Measurements from ENCODE around the gene NOS1AP.
"Not testable (repeated sequence)": the region's sequence is repeated elsewhere in the genome, so short reads cannot be mapped to it uniquely, and the experiment has no call there.

Gene NOS1AP

DNA sequence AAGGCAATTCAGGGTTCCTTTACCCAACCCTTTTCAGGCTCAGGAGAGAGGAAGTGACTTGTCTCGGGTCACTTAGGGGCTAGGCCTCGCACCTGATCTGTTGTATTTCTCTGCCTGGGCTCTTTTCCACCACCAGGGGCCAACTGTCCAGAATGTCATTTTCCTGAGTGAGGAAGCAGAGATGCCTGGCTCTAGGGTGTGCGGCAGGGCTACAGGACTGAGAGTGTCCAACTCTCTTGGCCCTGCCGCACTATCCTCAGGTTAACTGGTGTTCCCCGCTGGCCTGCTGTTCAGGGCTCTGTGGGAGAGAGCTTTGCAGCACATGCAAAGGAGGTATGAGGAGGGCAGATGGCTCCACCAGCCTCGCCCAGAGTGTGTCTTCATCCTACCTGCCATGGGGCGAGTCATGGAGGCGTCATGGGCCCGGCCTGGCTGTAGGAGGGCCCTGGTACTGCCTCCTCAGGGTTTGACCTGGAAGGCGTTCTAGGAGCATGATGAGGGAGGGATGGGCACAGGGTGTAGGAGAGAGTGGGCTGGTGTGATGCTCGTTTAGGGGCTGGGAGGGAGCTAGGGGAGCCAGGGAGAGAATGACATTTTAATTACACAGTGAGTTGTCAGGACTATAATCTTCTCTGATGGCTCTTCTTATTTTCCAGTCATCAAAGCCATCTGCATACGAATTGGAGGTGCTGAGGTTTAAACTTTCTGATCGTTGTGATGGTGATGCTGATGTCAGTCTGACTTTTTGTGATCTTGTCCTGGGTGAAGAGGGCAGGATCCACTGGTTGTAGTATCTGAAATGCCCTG, 128.3 kb downstream of the NOS1AP start:
- DNase-seq: no peak

DNA sequence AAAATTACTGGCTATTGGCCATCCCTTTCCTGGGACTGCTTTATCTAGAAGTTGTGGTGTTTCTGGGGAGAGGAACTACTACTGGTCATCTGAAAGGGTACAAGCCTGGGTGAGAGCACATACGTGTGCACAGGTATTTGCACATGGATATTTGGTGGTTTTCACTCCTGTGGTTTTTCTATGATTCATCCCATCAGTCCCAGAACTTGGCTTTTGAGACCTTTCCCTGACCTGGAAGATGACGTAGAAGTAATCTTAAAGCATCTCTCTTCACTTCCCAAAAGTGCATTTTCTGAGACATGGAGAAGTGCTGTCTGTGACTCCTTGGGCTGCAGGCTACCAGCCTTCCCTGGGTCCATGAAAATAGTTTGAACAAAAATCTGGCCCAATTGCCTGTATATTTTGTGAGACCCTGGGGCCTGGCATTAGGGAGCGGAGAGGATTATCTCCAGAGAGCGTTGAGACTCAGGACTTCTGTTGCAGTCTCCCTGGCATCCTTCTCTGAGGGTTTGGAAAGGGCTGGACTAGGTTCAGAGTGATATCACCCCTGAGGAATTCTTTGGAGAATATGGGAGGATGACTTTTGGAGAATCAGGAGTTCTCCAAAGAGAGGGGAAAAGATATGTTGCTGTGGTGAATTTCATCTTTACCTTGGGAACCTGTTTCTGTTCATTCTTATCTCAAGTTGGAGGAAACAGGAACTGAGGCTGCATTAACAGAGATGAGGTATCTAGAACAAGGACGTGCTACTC, 130.8 kb downstream of the NOS1AP start:
- no peak for DNase-seq

DNA sequence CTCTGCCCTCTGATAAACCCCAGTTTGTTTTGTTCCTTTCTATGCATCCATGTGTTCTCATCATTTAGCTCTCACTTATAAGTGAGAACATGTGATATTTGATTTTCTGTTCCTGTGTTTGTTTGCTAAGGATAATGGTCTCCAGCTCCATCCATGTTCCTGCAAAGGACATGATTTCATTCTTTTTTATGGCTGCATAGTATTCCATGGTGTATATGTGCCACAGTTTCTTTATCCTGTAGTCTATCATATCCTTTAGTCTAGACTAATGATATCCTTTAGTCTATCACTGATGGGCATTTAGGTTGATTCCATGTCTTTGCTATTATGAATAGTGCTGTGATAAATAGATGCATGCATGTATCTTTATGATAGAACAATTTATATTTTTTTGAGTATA, 131.6 kb downstream of the NOS1AP start:
- not testable (repeated sequence) for DNase-seq

DNA sequence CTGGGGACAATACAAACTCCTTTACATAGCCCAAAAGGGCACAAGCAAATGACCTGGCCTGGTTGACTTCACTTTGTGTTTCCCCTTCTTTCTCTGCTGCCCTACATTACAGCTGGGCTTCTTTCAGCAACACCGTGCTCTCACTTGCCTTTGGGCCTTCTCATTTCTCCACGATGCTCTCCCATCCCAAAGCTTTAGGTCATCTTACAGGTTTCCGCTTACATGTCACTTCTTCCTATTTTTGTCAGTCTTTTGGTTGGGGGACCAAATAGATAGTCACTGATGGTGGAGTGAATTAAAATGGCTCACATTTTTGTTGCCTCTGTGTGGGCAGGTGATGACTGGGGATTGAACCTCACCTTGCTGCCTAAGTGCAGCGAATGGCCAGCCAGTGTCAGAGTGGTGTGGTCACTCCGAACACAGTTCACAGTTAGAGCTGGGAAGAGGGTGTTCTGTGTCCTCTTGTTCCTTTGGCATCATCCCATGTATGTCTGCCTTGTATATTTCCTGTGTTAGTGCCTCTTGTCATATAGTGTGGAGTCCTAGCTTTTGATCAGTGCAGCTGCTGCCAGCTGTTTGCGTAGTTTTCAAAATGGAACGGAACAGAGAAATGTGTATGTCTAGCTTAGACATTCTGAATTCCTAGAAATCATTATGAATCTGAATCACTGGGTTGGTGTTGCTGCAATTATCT, 134.8 kb downstream of the NOS1AP start:
- no peak for DNase-seq

DNA sequence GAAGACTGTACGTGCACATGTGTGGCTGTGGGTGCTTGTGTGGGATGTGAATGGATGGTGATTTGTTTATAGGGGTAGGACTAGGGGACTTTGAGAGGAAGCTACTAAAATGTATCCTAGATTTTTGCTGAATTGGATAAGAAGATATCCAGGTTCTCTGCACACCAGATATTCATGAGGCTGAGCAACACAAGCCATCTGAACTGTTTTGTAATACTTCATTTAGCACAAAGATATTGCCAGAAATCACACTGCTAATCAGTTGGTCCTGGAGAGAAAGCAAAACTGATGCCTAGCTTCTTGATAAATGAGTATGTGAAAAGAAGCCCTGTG, 135.3 kb downstream of the NOS1AP start:
- DNase-seq: no peak

DNA sequence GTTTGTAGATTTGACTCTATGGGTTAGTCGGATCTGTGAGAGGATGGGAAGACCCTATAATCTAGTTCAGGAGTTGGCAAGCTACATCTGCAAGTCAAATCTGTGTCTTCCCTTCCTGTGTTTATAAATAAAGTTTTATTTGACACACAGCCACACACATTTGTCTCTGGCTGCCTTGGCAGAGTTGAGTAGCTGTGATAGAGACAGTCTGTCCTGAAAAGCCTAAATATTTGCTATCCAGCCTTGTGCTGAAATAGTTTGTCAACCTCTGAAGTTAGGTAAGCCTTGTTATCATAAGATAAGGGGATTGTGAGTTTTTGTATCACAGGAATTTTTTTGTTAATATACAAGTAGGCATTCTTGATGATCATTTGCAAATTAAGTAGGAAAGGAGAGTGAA, 136.8 kb downstream of the NOS1AP start:
- DNase-seq: no peak

DNA sequence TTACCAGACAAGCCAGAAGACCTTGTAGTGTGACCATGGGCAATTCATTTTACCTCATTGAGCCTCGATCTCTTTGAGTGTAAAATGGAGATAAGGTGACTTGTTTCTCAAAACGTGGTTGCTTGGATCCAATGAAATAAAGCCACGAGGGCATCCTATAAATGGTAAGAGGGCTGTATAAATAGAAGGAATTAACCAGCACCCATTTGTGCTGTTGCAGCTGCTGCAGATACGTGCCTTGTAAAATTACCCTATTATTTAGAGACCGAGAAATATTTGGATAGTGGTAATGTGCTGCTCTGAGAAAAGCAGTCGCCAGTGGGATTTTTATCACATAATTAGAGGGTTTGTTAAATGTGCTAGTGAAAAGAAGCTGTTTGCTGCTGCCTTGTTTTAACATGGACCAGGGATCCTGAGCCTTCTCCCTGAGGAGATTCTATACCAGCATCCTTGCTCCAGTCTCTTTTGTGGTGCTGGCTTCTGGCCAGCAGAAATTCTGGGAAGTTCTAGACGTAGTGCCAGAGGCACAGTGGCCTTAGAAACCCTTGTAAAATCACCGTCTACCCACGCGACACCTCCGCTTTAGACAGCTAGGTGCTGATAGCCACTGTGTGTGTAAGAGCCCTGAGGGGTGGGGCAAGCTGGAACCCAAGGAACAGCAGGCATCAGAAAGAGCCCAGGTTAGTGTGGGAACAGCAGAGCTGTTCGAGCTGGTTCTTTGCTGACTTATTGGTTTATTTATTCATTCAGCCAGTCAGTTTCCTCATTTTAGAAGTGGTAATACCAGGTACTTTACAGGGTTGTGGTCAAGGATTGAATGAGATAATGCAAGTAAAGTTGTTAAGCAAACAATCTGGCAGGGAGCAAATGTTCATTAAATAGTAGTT, 137.5 kb downstream of the NOS1AP start:
- DNase-seq: no peak

DNA sequence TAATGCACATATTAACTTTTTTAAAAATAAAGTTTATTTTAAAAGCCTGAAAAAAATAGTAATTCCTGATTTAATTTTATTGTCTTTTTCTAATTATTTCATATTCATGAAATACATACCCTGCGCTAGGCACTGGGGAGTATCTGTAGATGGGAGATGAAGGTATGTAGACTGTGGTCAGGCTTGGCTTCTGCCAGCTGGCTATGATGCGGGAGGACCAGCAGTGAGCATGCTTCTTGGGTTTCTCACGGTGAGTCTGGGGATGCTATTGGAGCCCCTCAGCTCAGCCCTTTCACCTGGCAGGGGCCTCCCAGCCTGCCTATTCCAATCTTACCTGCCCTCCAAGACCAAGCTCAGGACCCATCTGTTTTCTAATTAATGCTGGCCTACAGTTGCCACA, 138.4 kb downstream of the NOS1AP start:
- no peak for DNase-seq

DNA sequence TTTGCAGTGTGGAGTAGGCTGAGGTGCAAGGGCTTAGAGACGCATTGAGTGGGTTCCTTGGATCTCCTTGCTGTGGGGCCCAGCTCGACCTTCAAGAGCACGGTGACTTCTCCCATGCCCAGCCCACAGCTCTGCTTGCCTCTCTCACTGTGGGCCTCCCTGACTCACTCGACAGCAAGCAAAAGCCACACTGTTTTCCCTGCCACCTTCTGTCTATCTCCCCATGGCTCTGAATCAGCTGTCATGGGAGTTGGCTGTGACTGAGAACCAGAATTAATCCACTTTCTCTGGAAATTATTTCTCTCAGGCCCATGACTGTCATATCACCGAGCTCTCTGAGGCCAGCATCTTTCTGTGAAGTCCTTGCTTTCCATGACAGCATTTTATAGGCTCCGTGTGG, 140.7 kb downstream of the NOS1AP start:
- DNase-seq: no peak

DNA sequence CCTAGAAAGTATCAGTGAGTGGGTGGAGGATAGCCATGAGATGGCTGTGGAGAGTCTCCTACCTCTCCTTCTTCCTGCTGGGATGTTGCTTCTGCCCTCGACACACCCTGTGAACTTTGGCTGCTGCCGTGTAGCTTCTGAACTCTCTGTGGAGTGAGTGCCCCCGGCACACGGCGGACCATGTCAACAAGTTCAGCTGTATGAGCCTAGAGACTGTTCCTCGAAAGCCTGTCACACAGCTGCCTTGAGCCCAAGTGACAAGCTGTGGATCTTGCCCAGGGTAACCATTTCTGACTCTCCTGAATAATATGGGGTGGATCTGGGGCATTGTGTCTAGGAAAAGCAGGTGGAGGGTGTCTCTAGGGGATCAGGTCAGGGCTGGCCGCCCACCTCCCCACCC, 143.2 kb downstream of the NOS1AP start:
- DNase-seq: no peak

DNA sequence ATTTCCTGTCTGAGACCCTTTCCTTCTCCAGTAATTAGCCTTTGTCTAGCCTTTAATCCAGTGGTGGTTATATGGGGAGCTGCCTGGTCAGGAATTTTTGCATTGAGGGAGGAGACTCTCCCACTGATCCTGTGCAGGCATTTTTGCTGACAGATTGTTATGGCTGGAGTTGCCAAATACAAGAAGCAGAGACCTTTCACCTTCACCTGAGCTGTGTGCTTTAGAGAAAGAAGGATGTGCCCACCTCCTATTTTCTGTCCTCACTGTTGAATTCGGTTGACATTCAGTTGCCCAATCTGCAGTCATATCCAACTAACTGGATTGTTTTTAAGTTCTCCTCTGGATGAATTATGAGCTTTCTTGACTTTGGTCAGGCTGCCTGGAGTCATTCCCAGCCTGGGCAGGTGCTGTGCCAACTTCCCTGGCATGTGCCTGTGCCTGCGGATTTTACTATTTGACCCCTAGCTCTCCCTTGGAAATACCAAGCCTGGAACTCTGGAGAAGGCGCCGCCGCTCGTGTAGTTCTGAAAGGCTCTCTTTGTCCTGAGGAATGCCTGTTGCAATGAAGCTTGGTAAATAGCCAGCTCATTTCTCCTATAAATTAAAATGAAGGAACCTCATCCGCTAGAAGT, 143.9 kb downstream of the NOS1AP start:
- no peak for DNase-seq

DNA sequence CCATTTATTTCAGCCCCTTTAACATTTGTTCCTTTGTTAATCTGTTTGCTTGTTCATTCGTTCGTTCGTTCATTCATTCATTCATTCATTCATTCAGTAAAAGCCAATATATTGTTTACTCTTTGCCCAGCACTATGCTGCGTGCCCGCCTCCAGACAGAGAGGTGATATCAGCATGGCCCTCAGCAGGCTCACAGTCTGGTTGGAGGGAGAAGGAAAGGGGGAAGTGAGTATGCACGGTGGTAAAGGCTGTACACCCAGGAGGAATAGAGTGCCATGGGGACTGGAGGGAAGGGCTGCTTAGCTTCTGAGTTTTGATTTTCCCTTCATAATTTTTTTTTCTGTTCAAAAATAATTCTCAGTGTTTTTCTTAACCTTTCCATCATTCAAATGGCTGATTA, 144.7 kb downstream of the NOS1AP start:
- no peak for DNase-seq

DNA sequence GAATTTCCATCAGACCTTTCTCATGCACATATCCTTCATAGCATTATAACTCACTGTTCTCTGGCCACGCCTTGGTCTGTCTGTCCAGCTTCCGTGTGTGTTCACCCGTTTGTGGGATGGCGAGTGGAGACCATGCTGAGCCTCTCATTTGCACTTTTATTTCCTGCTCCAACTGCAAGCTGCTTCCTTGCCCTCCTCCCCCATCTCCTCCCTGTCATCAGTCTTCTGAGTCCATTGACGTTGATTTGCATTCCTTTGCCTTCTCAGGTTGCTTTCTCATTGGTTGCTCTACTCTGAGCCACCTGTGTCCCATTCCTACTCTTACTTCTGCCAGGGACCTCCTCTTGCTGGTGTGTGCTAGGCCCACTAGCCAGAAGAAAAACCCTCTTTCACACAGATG, 146.4 kb downstream of the NOS1AP start:
- no peak for DNase-seq

DNA sequence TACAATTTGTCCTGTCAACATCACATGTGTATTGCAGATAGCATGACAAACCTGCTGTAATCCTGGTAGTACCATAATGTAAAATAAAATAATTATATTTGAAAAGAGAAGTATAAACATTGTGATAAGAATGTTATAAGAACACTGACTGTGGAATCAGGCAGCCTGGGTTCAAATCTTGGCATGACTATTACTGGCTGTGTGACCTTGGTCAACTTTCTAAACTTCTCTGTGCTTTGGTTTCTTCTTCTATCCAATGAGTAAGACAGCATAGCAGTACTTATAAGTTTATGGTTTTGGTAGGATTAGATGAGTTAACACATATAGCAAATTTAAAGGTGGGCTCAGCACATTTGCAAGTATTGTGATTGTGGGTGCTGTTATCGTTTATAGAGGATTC, 147.1 kb downstream of the NOS1AP start:
- DNase-seq: no peak

DNA sequence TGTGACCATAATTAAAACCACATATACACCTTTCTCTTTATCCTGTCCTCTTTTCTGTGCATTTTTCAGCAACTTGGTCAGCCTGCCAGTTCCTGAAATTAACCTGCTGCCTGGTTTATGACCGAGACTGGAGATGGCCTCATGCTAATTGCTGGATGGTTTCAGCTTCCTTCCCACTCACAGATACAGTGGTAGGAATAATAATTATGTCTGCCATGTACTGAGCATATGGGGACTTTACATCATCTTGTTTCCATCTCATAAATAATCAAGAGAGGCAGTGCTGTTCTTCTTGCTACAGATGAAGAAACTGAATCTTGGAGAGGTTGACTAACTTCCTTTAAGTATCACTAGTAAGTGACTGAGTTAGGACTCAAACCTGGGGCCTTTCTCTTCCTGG, 148.2 kb downstream of the NOS1AP start:
- DNase-seq: no peak

DNA sequence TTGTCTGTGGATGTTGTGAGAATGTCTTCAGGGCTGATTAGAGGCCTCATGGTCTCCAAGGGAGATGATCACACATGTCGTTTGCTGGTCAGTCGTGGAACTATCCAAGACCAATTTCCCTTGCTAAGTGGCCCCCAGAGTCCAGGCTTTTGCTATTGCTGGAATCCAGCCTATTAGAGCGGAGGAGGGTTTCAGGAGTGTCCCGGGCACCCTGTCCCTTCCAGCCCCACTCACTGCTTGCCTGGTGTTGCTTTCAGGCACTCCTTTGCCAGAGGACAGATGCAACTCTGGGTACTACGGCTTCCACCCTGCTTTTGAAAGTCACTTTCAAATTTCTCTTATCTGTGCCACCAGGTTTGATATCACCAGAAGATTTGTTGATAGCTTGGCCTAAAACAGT, 149.1 kb downstream of the NOS1AP start:
- no peak for DNase-seq

DNA sequence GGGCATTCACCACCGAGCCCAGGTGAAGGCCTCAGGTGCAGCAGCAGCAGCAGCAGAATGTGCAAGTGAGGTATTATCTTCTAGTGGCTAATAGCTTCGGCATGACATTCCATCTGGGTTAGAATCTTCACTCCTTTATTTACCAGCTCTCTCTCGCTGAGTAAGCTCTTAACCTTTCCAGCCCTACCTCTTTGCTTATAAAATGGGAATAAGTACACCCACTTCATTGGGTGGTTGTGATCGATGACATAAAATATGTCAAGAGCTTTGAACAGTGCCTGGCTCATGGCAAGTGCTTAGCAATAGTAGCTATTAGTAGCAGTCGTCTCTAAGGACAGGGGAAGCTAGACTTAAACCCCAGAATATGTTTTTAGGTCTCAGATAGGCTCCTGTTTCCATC, 149.5 kb downstream of the NOS1AP start:
- no peak for DNase-seq

DNA sequence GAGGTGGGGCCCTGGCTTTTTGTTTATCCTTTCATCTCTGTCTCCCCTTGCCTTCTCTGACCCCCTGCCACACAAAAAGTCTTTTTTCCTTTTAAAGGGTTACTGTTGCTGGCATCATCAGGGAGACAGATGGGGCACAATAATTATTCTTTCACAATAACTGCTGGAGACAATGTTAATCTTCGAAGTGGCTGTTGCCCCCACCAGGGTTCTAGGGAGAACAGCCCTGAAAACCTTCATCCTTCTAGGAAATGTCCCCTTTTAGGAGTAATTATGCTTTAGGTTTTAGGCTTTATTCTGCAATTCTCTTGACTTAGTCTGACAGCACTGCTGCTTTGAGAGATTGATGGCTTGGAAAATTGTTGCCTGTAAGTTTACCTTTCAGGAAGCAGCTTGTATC, 150.0 kb downstream of the NOS1AP start:
- DNase-seq: no peak

DNA sequence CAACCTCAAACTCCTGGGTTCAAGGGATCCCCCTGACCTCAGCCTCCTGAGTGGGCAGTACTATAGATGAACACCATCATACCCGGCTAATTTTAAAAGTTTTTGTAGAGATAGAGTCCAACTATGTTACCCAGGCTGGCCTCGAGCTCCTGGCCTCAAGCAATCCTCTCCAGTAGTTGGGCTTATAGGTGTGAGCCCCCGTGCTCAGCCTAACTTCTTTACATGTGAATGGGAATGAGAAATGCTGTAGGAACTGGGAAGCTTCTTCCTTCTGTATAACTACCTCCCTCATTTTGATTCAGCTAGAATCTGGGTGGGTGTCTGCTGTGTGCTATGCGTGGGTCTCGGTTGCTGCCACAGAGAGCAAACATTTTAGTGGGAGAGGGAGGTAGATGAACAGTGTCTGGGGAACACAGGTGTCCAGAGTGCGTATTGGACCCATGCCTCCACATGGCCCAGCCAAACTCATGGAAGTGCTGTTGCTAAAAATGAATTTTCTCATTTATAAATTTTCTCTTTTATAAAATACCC, 150.6 kb downstream of the NOS1AP start:
- DNase-seq: no peak

DNA sequence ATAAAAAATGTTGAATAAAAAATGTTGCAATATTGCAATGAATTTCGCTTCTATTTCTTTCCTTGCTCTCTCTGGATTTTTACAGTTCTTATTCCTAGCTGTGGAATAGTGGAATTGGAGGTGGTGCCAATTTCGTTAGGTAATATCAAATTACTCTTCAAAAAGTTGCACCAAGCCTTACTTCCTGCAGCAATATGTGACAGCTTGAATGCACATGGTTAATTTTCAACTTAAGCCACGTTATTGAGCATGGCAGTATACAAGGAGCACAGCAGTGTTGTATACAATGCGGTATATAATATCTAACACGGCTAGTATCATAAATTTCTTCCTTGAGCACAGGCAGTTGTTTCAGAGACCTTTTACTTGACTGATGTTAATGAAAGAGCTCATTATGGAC, 152.5 kb downstream of the NOS1AP start:
- DNase-seq: no peak

DNA sequence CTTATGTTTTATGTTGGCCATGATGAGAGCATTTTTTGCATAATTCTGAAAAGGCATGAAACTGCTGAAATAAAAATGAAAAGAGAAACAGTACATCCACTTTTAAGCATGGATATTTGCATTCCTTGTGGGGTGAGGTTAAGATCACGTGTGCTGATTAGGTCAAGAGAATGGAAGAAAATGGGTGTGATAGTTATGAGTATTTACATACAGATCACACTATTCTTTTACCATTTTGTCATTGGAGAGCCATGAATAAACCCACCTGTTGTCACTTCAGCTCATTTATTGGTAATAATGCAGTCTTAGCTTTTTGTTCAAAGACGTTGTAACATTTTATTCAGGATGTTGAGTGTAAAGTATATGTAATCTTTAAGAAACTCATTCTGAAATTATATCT, 153.2 kb downstream of the NOS1AP start:
- no peak for DNase-seq

DNA sequence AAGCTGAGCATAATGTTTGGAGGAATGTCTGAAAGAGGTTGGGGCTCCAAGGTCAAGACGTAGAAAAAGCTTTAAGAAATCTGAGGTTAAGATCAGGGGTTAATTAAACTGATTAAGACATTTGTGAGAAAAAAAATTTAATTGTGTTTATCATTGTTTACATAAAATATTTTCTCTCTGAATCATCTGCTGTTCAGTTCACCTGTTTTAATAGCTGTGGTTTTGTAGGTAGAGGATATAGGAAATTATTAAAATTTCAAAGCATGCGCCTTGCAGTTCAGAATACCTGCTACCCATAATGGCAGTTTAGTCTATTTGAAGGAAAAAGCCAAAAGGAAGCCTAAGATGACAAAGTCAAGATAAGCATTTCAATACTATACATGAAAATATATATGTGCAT, 154.0 kb downstream of the NOS1AP start:
- DNase-seq: no peak

All from SHP77 treated with DMSO at 0.1 percent for 48 hours (cell line).